Measurements from ENCODE around the gene NIPAL3.

NIPAL3 gene

DNA sequence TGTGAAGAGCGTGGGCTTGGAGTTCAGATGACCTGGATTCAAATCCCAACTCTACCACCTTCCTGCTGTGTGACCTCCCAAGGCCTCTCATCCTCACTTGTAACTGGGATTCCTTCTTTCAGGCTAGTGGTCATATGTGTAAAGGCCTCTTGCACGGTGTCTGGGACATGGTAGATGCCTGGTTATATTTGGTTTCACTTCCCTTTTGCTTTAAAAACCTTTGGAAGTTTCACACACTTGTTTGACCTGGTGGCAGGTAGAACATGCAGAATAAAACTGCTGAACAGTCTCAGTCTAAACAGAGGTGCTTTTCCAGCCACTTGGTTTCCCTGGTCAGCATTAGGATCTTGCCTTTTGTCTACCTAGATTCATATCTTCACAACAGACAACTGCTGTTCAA, 50.0 kb downstream of the NIPAL3 start:
- Histone ChIP-seq H3K27ac (ENCODE audit: low read length) (no peak overlapping the region), H3K36me3 (ENCODE audit: control insufficient read depth in 1 of 2, insufficient read depth in 2 of 2, low read length in 2 of 2) (peaks cover 16 to 56% of the 10 kb centered on the region in 2 donors), H3K4me3 (ENCODE audit: low read depth in 1 of 2, low read length in 2 of 2) (no peak overlapping the region), H3K27me3 (ENCODE audit: low read depth, low read length) (no peaks in the 10 kb centered on the region), H3K4me1 (ENCODE audit: control insufficient read depth in 1 of 2, insufficient read depth in 2 of 2, low read length in 2 of 2) (no peaks in the 10 kb centered on the region), H3K9me3 (ENCODE audit: control insufficient read depth in 1 of 2, low read length in 2 of 2) (no peaks in the 10 kb centered on the region)

DNA sequence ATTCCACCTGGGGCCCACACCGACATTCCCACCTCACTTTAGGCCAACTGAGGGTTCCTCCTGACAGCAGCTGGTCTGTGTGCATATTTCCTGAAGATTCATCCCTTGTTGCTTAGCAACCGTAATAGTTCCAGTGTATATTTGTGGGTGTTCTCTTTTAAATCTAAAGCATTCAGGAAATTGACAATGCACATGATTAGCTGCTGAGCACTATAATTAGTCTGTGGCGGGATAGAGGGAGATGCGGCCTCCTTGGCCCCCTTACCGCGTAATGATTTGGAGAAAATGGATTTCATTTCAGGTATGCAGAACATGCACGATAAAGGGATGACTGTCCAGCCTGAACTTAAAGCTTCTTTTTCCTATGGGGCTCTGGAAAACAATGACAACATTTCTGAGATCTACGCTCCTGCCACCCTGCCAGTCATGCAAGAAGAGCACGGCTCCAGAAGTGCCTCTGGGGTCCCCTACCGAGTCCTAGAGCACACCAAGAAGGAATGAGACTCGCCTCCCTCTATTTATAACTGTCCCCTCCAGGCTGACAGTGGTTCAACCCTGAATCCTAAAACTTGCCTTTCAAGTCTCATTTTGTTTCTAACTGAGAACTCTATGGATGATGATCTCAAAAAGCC, 53.2 kb downstream of the NIPAL3 start:
- Histone ChIP-seq H3K4me1 (ENCODE audit: control insufficient read depth in 1 of 2, insufficient read depth in 2 of 2, low read length in 2 of 2) (no peaks in the 10 kb centered on the region), H3K27me3 (ENCODE audit: low read depth, low read length) (no peaks in the 10 kb centered on the region), H3K36me3 (ENCODE audit: control insufficient read depth in 1 of 2, insufficient read depth in 2 of 2, low read length in 2 of 2) (peaks cover 9 to 48% of the 10 kb centered on the region in 2 donors), H3K9me3 (ENCODE audit: control insufficient read depth in 1 of 2, low read length in 2 of 2) (no peaks in the 10 kb centered on the region), H3K27ac (ENCODE audit: low read length) (no peak overlapping the region), H3K4me3 (ENCODE audit: low read depth in 1 of 2, low read length in 2 of 2) (no peak overlapping the region)

- H3K36me3 ChIP-seq (ENCODE audit: control insufficient read depth in 1 of 2, insufficient read depth in 2 of 2, low read length in 2 of 2) = peaks cover 4 to 33% of the 10 kb centered on the region in 2 donors
- no peaks in the 10 kb centered on the region for H3K27me3 ChIP-seq (ENCODE audit: low read depth, low read length)
- no peaks in the 10 kb centered on the region for H3K9me3 ChIP-seq (ENCODE audit: control insufficient read depth in 1 of 2, low read length in 2 of 2)
Observed at GRCh38 chr1:24470592-24470991, 55.0 kb downstream of the NIPAL3 start.

GRCh38 chr1:24472527-24473251, 57.1 kb downstream of the NIPAL3 start:
- Histone ChIP-seq H3K27ac (ENCODE audit: low read length) (no peak overlapping the region), H3K9me3 (ENCODE audit: control insufficient read depth in 1 of 2, low read length in 2 of 2) (no peaks in the 10 kb centered on the region)

More at GRCh38 chr1:24470592-24470991, 55.0 kb downstream of the NIPAL3 start:
- H3K4me3 ChIP-seq (ENCODE audit: low read depth in 1 of 2, low read length in 2 of 2) = no peak overlapping the region
- no peaks in the 10 kb centered on the region for H3K4me1 ChIP-seq (ENCODE audit: control insufficient read depth in 1 of 2, insufficient read depth in 2 of 2, low read length in 2 of 2)
- no peak overlapping the region for H3K27ac ChIP-seq (ENCODE audit: low read length)

DNA sequence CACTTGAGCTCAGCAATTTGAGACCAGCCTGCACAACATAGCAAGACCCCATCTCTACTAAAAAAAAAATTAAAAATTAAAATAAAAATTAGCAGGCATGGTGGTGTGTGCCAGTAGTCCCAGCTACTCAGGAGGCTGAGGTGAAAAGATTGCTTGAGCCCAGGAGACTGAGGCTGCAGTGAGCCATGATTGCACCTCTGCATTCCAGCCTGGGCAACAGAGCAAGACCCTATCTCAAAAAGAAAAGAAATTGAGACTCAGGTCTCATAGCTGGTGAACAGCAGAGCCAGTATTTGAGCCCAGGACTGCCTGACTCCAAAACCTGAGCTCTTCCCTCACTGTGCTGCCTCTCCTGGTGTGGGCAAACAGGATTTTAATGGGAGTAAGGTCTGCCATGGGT, 58.6 kb downstream of the NIPAL3 start:
- Histone ChIP-seq H3K27ac (ENCODE audit: low read length) (no peak overlapping the region), H3K27me3 (ENCODE audit: low read depth, low read length) (no peaks in the 10 kb centered on the region)

More at GRCh38 chr1:24472527-24473251, 57.1 kb downstream of the NIPAL3 start:
- no peaks in the 10 kb centered on the region for H3K4me1 ChIP-seq (ENCODE audit: control insufficient read depth in 1 of 2, insufficient read depth in 2 of 2, low read length in 2 of 2)
- H3K4me3 ChIP-seq (ENCODE audit: low read depth in 1 of 2, low read length in 2 of 2) = no peak overlapping the region
- H3K27me3 ChIP-seq (ENCODE audit: low read depth, low read length) = no peaks in the 10 kb centered on the region
- peaks cover 4 to 19% of the 10 kb centered on the region in 2 donors for H3K36me3 ChIP-seq (ENCODE audit: control insufficient read depth in 1 of 2, insufficient read depth in 2 of 2, low read length in 2 of 2)

DNA sequence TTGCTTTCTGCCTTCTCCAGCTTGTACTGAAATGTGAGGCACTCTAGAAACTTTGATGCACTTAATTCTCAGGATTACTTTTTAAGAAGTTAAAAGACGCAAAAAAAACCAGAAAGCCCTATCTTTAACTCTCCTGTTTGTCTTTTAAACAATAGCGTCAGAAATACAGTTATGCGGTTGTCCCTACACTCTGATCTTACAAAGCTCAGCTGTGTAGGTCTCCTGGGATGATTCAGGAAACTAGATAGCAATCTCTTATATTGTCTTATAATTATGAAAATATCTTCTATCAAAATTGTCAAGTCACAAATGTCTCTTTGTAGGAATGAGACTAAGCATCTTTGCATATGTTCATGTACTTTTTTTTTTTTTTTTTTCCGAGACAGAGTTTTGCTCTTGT, 60.1 kb downstream of the NIPAL3 start:
- H3K9me3 ChIP-seq (ENCODE audit: control insufficient read depth in 1 of 2, low read length in 2 of 2) = no peaks in the 10 kb centered on the region
- no peak overlapping the region for H3K4me3 ChIP-seq (ENCODE audit: low read depth in 1 of 2, low read length in 2 of 2)
- no peak overlapping the region for H3K27ac ChIP-seq (ENCODE audit: low read length)
- no peaks in the 10 kb centered on the region for H3K27me3 ChIP-seq (ENCODE audit: low read depth, low read length)
- no peaks in the 10 kb centered on the region for H3K4me1 ChIP-seq (ENCODE audit: control insufficient read depth in 1 of 2, insufficient read depth in 2 of 2, low read length in 2 of 2)
- no peaks in the 10 kb centered on the region for H3K36me3 ChIP-seq (ENCODE audit: control insufficient read depth in 1 of 2, insufficient read depth in 2 of 2, low read length in 2 of 2)

More for the DNA sequence above, 58.6 kb downstream of the NIPAL3 start:
- peaks cover 4 to 11% of the 10 kb centered on the region in 2 donors for H3K36me3 ChIP-seq (ENCODE audit: control insufficient read depth in 1 of 2, insufficient read depth in 2 of 2, low read length in 2 of 2)
- H3K4me1 ChIP-seq (ENCODE audit: control insufficient read depth in 1 of 2, insufficient read depth in 2 of 2, low read length in 2 of 2) = no peaks in the 10 kb centered on the region
- H3K9me3 ChIP-seq (ENCODE audit: control insufficient read depth in 1 of 2, low read length in 2 of 2) = no peaks in the 10 kb centered on the region
- H3K4me3 ChIP-seq (ENCODE audit: low read depth in 1 of 2, low read length in 2 of 2) = no peak overlapping the region

DNA sequence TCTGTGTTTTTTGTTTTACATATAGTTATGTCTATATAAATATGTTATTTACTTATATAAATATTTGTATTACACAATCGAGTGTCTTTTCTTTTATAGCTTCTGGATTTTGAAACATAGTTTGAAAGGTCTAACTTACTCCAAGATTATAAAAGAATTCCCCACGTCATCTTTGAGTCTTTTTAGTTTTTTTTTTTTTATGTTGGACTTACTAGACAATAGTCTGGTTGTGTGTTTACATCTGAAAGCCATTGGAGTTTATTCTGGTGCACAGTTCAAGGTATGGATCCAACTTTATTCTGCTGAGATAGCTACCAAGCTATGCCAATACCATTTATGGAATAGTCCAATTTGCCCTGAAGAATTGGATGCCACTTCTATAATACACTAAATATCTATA, 61.0 kb downstream of the NIPAL3 start:
- no peak overlapping the region for H3K4me3 ChIP-seq (ENCODE audit: low read depth in 1 of 2, low read length in 2 of 2)
- H3K36me3 ChIP-seq (ENCODE audit: control insufficient read depth in 1 of 2, insufficient read depth in 2 of 2, low read length in 2 of 2) = no peaks in the 10 kb centered on the region
- H3K27me3 ChIP-seq (ENCODE audit: low read depth, low read length) = no peaks in the 10 kb centered on the region
- H3K27ac ChIP-seq (ENCODE audit: low read length) = no peak overlapping the region
- no peaks in the 10 kb centered on the region for H3K4me1 ChIP-seq (ENCODE audit: control insufficient read depth in 1 of 2, insufficient read depth in 2 of 2, low read length in 2 of 2)
- H3K9me3 ChIP-seq (ENCODE audit: control insufficient read depth in 1 of 2, low read length in 2 of 2) = no peaks in the 10 kb centered on the region

- H3K9me3 ChIP-seq (ENCODE audit: control insufficient read depth in 1 of 2, low read length in 2 of 2) = no peaks in the 10 kb centered on the region
- H3K4me1 ChIP-seq (ENCODE audit: control insufficient read depth in 1 of 2, insufficient read depth in 2 of 2, low read length in 2 of 2) = no peaks in the 10 kb centered on the region
- no peak overlapping the region for H3K4me3 ChIP-seq (ENCODE audit: low read depth in 1 of 2, low read length in 2 of 2)
- H3K27ac ChIP-seq (ENCODE audit: low read length) = no peak overlapping the region
- no peaks in the 10 kb centered on the region for H3K27me3 ChIP-seq (ENCODE audit: low read depth, low read length)
- H3K36me3 ChIP-seq (ENCODE audit: control insufficient read depth in 1 of 2, insufficient read depth in 2 of 2, low read length in 2 of 2) = no peaks in the 10 kb centered on the region
Observed at GRCh38 chr1:24477309-24477708, 61.7 kb downstream of the NIPAL3 start.

GRCh38 chr1:24481101-24481500, 65.5 kb downstream of the NIPAL3 start:
- no peak overlapping the region for H3K27ac ChIP-seq (ENCODE audit: low read length)
- H3K4me1 ChIP-seq (ENCODE audit: control insufficient read depth in 1 of 2, insufficient read depth in 2 of 2, low read length in 2 of 2) = no peaks in the 10 kb centered on the region
- no peaks in the 10 kb centered on the region for H3K36me3 ChIP-seq (ENCODE audit: control insufficient read depth in 1 of 2, insufficient read depth in 2 of 2, low read length in 2 of 2)
- H3K4me3 ChIP-seq (ENCODE audit: low read depth in 1 of 2, low read length in 2 of 2) = no peak overlapping the region
- H3K9me3 ChIP-seq (ENCODE audit: control insufficient read depth in 1 of 2, low read length in 2 of 2) = no peaks in the 10 kb centered on the region
- H3K27me3 ChIP-seq (ENCODE audit: low read depth, low read length) = no peaks in the 10 kb centered on the region

GRCh38 chr1:24481843-24482610, 66.4 kb downstream of the NIPAL3 start:
- Histone ChIP-seq H3K9me3 (ENCODE audit: control insufficient read depth in 1 of 2, low read length in 2 of 2) (no peaks in the 10 kb centered on the region), H3K36me3 (ENCODE audit: control insufficient read depth in 1 of 2, insufficient read depth in 2 of 2, low read length in 2 of 2) (no peaks in the 10 kb centered on the region), H3K27ac (ENCODE audit: low read length) (no peak overlapping the region), H3K4me3 (ENCODE audit: low read depth in 1 of 2, low read length in 2 of 2) (no peak overlapping the region), H3K4me1 (ENCODE audit: control insufficient read depth in 1 of 2, insufficient read depth in 2 of 2, low read length in 2 of 2) (no peaks in the 10 kb centered on the region), H3K27me3 (ENCODE audit: low read depth, low read length) (no peaks in the 10 kb centered on the region)

DNA sequence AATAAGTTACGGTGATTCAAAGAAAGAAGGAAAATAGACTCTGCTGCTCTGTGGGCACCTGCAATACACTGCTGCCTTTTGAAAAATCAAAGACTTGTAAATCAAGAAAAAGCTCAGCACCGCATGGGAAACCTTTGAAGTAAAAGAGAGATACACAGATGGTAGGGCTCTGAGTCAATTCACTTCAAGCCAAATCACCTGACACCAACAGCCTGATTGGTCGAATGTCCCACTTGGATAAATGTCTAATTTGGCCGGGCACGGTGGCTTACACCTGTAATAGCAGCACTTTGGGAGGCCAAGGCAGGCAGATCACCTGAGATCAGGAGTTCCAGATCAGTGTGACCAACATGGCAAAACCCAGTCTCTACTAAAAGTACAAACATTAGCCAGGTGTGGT, 67.8 kb downstream of the NIPAL3 start:
- Histone ChIP-seq H3K27me3 (ENCODE audit: low read depth, low read length) (no peaks in the 10 kb centered on the region), H3K36me3 (ENCODE audit: control insufficient read depth in 1 of 2, insufficient read depth in 2 of 2, low read length in 2 of 2) (no peaks in the 10 kb centered on the region), H3K4me1 (ENCODE audit: control insufficient read depth in 1 of 2, insufficient read depth in 2 of 2, low read length in 2 of 2) (no peaks in the 10 kb centered on the region), H3K4me3 (ENCODE audit: low read depth in 1 of 2, low read length in 2 of 2) (no peak overlapping the region), H3K27ac (ENCODE audit: low read length) (no peak overlapping the region), H3K9me3 (ENCODE audit: control insufficient read depth in 1 of 2, low read length in 2 of 2) (no peaks in the 10 kb centered on the region)
